Endothelial cell of umbilical vein (primary cell): ENCODE data around the gene FBXL3. TPM values are rescaled to one million over a fixed set of nuclear protein-coding genes. Genes with fewer than 3 reads are reported as not detected.

Experiments
- BruUV-seq: library from RNA; stranded (reverse); fragments of 400-500 nt; replicated peaks from 2 replicates; lab custom pipeline; 2021; lab: Mats Ljungman, UMichigan
- CTCF ChIA-PET: fragments of 300-600, 350-600 bp; sonication (Branson Sonifier 250); formaldehyde crosslinking; loops from one replicate; lab custom pipeline; 2021; ENCODE audit warnings: antibody characterized with exemption, inconsistent platforms; lab: Charles Lee
- POLR2A ChIA-PET: fragments of 300-600, 350-600 bp; sonication (Branson Sonifier 250); formaldehyde crosslinking; loops from one replicate; lab custom pipeline; 2021; ENCODE audit warnings: antibody characterized with exemption, inconsistent platforms; lab: Charles Lee
- DNase-seq: peaks from one replicate; pipeline ENCODE4 v3.0.0-alpha.2; 2011; ENCODE audit warnings: low read depth, low spot score
- FAIRE-seq: peaks from 2 replicates; lab custom pipeline; 2011; peaks lifted over from hg19 to GRCh38; lab: Jason Lieb, UNC
- H2AFZ ChIP-seq: 2 replicates; pipeline ENCODE4 v1.6.0; 2012; ENCODE audit warnings: low read depth, low read length, control low read depth, inconsistent platforms
- H3K27ac ChIP-seq: 2 replicates; pipeline ENCODE4 v1.5.1; 2011; ENCODE audit warnings: low read depth, mild to moderate bottlenecking, control low read depth, low read length, moderate library complexity; ENCODE audit not compliant: insufficient read depth
- H3K27me3 ChIP-seq, 2 experiments: 2 replicates each; pipeline versions ENCODE4 v1.6.0 to v1.6.1; 2011; ENCODE audit warnings: low read length in 2 of 2, mixed read lengths in 1 of 2; ENCODE audit not compliant: control insufficient read depth in 2 of 2, insufficient read depth in 2 of 2
- H3K36me3 ChIP-seq, 2 experiments: 2 replicates in 1 of 2; 3 replicates in 1 of 2; pipeline ENCODE4 v1.5.1; 2011; ENCODE audit warnings: low read length in 2 of 2, mild to moderate bottlenecking in 1 of 2, moderate library complexity in 1 of 2; ENCODE audit not compliant: control insufficient read depth in 2 of 2, insufficient read depth in 2 of 2; ENCODE audit errors: extremely low read depth in 1 of 2
- H3K4me1 ChIP-seq: 3 replicates; pipeline ENCODE4 v1.5.1; 2011; ENCODE audit warnings: mild to moderate bottlenecking, low read length; ENCODE audit not compliant: control insufficient read depth, insufficient read depth; ENCODE audit errors: extremely low read depth
- H3K4me2 ChIP-seq: 2 replicates; pipeline ENCODE4 v1.6.1; 2011; ENCODE audit warnings: low read length, control low read depth, mixed read lengths; ENCODE audit not compliant: insufficient read depth
- H3K4me3 ChIP-seq, 3 experiments: fragments of 200-600 bp in 1 of 3; sonication (generic), shearing (Covaris generic) in 1 of 3; replicated peaks in 1 of 3; 2 replicates each; pipeline ENCODE4 v1.5.1; 2011 to 2016; ENCODE audit warnings: control low read depth in 3 of 3, low read length in 3 of 3, mild to moderate bottlenecking in 2 of 3, inconsistent platforms in 1 of 3, low read depth in 1 of 3, moderate library complexity in 1 of 3; ENCODE audit not compliant: insufficient read depth in 1 of 3
- H3K79me2 ChIP-seq: 2 replicates; pipeline ENCODE4 v1.6.0; 2012; ENCODE audit warnings: low read length, inconsistent platforms; ENCODE audit not compliant: control insufficient read depth, insufficient read depth
- H3K9ac ChIP-seq: replicated peaks from 2 replicates; pipeline ENCODE3; 2011; ENCODE audit warnings: low read length, control low read depth; ENCODE audit not compliant: insufficient read depth; ENCODE audit errors: extremely low read depth
- H3K9me1 ChIP-seq: replicated peaks from 3 replicates; pipeline ENCODE4 v1.6.0; 2011; ENCODE audit warnings: mild to moderate bottlenecking, low read length; ENCODE audit not compliant: control insufficient read depth, insufficient read depth; ENCODE audit errors: extremely low read depth
- H3K9me3 ChIP-seq: replicated peaks from 2 replicates; pipeline ENCODE4 v1.5.1; 2012; ENCODE audit warnings: low read length, inconsistent platforms; ENCODE audit not compliant: control insufficient read depth, insufficient read depth
- H4K20me1 ChIP-seq: replicated peaks from 2 replicates; pipeline ENCODE3; 2011; ENCODE audit warnings: mild to moderate bottlenecking, low read length; ENCODE audit not compliant: control insufficient read depth, insufficient read depth; ENCODE audit errors: extremely low read depth
- CTCF ChIP-seq, 2 donors: IDR thresholded peaks; 1 replicate in 1 of 2; 2 replicates in 1 of 2; pipeline ENCODE4 v1.5.1; 2011; ENCODE audit warnings: low read length in 2 of 2, mild to moderate bottlenecking in 2 of 2, moderate library complexity in 2 of 2, control low read depth in 1 of 2, inconsistent platforms in 1 of 2, low read depth in 1 of 2; ENCODE audit not compliant: insufficient read depth in 1 of 2; ENCODE audit errors: extremely low read depth in 1 of 2
- EZH2 ChIP-seq: IDR thresholded peaks from 2 replicates; pipeline ENCODE4 v1.6.1; 2012; ENCODE audit warnings: borderline replicate concordance, low read depth, mild to moderate bottlenecking, moderate library complexity, low read length, inconsistent platforms; ENCODE audit not compliant: severe bottlenecking
- FOS ChIP-seq: IDR thresholded peaks from 2 replicates; pipeline ENCODE4 v1.6.1; 2011; ENCODE audit warnings: mild to moderate bottlenecking, low read length, moderate library complexity, borderline replicate concordance; ENCODE audit not compliant: insufficient read depth
- GATA2 ChIP-seq: IDR thresholded peaks from 2 replicates; pipeline ENCODE4 v1.7.0; 2011; ENCODE audit warnings: low read depth, mild to moderate bottlenecking, moderate library complexity, mixed read lengths, low read length; ENCODE audit not compliant: insufficient read length, insufficient read depth
- JUN ChIP-seq: IDR thresholded peaks from 2 replicates; pipeline ENCODE4 v1.6.1; 2011; ENCODE audit warnings: borderline replicate concordance, low read depth; ENCODE audit not compliant: insufficient read length, insufficient read depth
- MAX ChIP-seq: IDR thresholded peaks from 2 replicates; pipeline ENCODE4 v1.6.1; 2011; ENCODE audit not compliant: insufficient read depth, insufficient read length
- MYC ChIP-seq: IDR thresholded peaks from one replicate; pipeline ENCODE4 v1.6.1; 2011; ENCODE audit warnings: mild to moderate bottlenecking, low read depth, low read length
- POLR2A ChIP-seq: IDR thresholded peaks from 2 replicates; pipeline ENCODE4 v1.6.1; 2012; ENCODE audit warnings: low read depth, mild to moderate bottlenecking, control low read depth, low read length
- POLR2AphosphoS5 ChIP-seq: IDR thresholded peaks from 2 replicates; pipeline ENCODE4 v1.6.1; 2012; ENCODE audit warnings: low read depth, mild to moderate bottlenecking, control low read depth, low read length, moderate library complexity; ENCODE audit not compliant: insufficient read depth
- dilution Hi-C: fragments of 300-500 bp; cut with MboI; formaldehyde crosslinking; loops from one replicate; pipeline ENCODE4 v1.15.0; 2019; ENCODE audit warnings: low sequenced_read_pairs; ENCODE audit not compliant: extremely low pct_ligation_motif_present
- intact Hi-C: fragments of 100-400 bp; cut with micrococcal nuclease; formaldehyde crosslinking; loops from one replicate; pipeline ENCODE4 v1.10.0; 2022
- polyA plus RNA-seq, 4 experiments: library from polyadenylated mRNA; depleted of rRNA in 3 of 4; stranded (reverse) in 3 of 4; unstranded in 1 of 4; fragments of >200 nt; gene quantifications; 2 replicates each; pipeline versions ENCODE4 v1.2.1 to v1.2.3, GENCODE V29; 2011 to 2012; ENCODE audit warnings: missing spikeins in 1 of 4
- total RNA-seq: library from RNA; stranded (reverse); gene quantifications from 2 replicates; pipeline ENCODE4 v1.2.3, GENCODE V29; 2021

Gene FBXL3
- total and polyA plus RNA-seq, 2 donors (not counting 3 experiments of a cell fraction or from before 2014, with no cell fraction given): 13.0 to 37.8 TPM

- BruUV-seq: no TSS peak
- intact Hi-C loops (no loop called here), dilution Hi-C loops (no loop called here)
- Histone ChIP-seq H3K9me3 (no peaks in the 10 kb centered on the region), H3K4me1 (no peaks in the 10 kb centered on the region), H3K36me3 (no peaks in the 10 kb centered on the region), H3K4me2 (no peak overlapping the region), H3K27me3 (no peaks in the 10 kb centered on the region), H3K27ac (no peak overlapping the region), H3K9me1 (no peaks in the 10 kb centered on the region), H4K20me1 (no peaks in the 10 kb centered on the region), H3K79me2 (no peaks in the 10 kb centered on the region), H3K9ac (no peak overlapping the region), H2AFZ (no peak overlapping the region), H3K4me3 (no peak overlapping the region)
- DNase-seq: no peak
- ChIA-PET CTCF (interaction anchor here (1.4 kb wide), 1 partner anchor 27 kb away, joined by 3 read pairs; no protein-coding TSS in a partner anchor), POLR2A (interaction anchor here (0.5 kb wide), 1 partner anchor 559 kb away, joined by 9 read pairs; no protein-coding TSS in a partner anchor)
- no peak for TF ChIP-seq CTCF (IDR thresholded peaks at IDR 0.05; ENCODE audit: extremely low read depth in 1 of 2, insufficient read depth in 1 of 2, low read depth in 1 of 2, low read length in 2 of 2)
- TF ChIP-seq MYC: no peak
- TF ChIP-seq EZH2: no peak
- TF ChIP-seq FOS: no peak
- no peak for TF ChIP-seq MAX
- no peak for TF ChIP-seq JUN
- TF ChIP-seq POLR2AphosphoS5: no peak
- no peak for TF ChIP-seq POLR2A
- no peak for TF ChIP-seq GATA2
- FAIRE-seq: no peak
Observed at GRCh38 chr13:77034881-77035280, 7.9 kb upstream of the FBXL3 start.
